NCI-H128 (cell line): ENCODE results near the gene AP4E1.
"Not testable (repeated sequence)": the region's sequence is repeated elsewhere in the genome, so short reads cannot be mapped to it uniquely, and the experiment has no call there.

Experiments used
- DNase-seq: peaks from one replicate; lab custom pipeline; 2025; ENCODE audit not compliant: unreplicated experiment; lab: John Stamatoyannopoulos, UW

Gene AP4E1

GRCh38 chr15:51016615-51017014 lies 108.1 kb downstream of the AP4E1 start:
- no peak for DNase-seq

GRCh38 chr15:51022206-51022605 lies 113.7 kb downstream of the AP4E1 start:
- DNase-seq: no peak

- no peak for DNase-seq
Measured at GRCh38 chr15:51023499-51023898, 115.0 kb downstream of the AP4E1 start.

GRCh38 chr15:51024735-51025453 lies 116.4 kb downstream of the AP4E1 start:
- no peak for DNase-seq

- no peak for DNase-seq
Measured at GRCh38 chr15:51025454-51025846, 117.0 kb downstream of the AP4E1 start.

- no peak for DNase-seq
Measured at GRCh38 chr15:51030649-51031316, 122.3 kb downstream of the AP4E1 start.

- not testable (repeated sequence) for DNase-seq
Measured at GRCh38 chr15:51037474-51037873, 129.0 kb downstream of the AP4E1 start.

- no peak for DNase-seq
Measured at GRCh38 chr15:51038162-51038973, 129.9 kb downstream of the AP4E1 start.

GRCh38 chr15:51038974-51039319 lies 130.5 kb downstream of the AP4E1 start:
- DNase-seq: no peak

GRCh38 chr15:51044037-51044727 lies 135.7 kb downstream of the AP4E1 start:
- no peak for DNase-seq

GRCh38 chr15:51046016-51046415 lies 137.5 kb downstream of the AP4E1 start:
- DNase-seq: no peak

GRCh38 chr15:51046799-51047449 lies 138.4 kb downstream of the AP4E1 start:
- no peak for DNase-seq

GRCh38 chr15:51048308-51048707 lies 139.8 kb downstream of the AP4E1 start:
- no peak for DNase-seq

- no peak for DNase-seq
Measured at GRCh38 chr15:51049081-51049480, 140.6 kb downstream of the AP4E1 start.

- no peak for DNase-seq
Measured at GRCh38 chr15:51051776-51052175, 143.3 kb downstream of the AP4E1 start.

GRCh38 chr15:51053571-51053970 lies 145.1 kb downstream of the AP4E1 start:
- no peak for DNase-seq

GRCh38 chr15:51054535-51054934 lies 146.1 kb downstream of the AP4E1 start:
- DNase-seq: no peak
